Psoas muscle (tissue), 8 donors: ENCODE measurements around the gene MARCHF9. TPM values are rescaled to one million over a fixed set of nuclear protein-coding genes. Genes with fewer than 3 reads are reported as not detected.

ENCODE experiments used
- ATAC-seq, 4 donors: fragments of 200-7000 bp; cut with Tn5 transposase; one replicate each; pipeline ENCODE4 v1.9.1; 2020; ENCODE audit warnings: moderate library complexity in 3 of 4, mild to moderate bottlenecking in 2 of 4
- DNase-seq, 2 donors: peaks; one replicate each; pipeline ENCODE4 v3.0.0-alpha.2; 2020
- H3K27ac ChIP-seq: fragments of 200-600 bp; one replicate; pipeline ENCODE4 v1.8.0; 2022
- H3K27me3 ChIP-seq, 3 donors: fragments of 200-600 bp in 1 of 3; one replicate each; pipeline versions ENCODE4 v1.6.1 to v1.8.0; 2013 to 2022; ENCODE audit warnings: low read length in 2 of 3, mild to moderate bottlenecking in 2 of 3, moderate library complexity in 1 of 3; ENCODE audit not compliant: insufficient read depth in 3 of 3
- H3K36me3 ChIP-seq, 2 donors: fragments of 200-600 bp in 1 of 2; one replicate each; pipeline versions ENCODE4 v1.6.1 to v1.8.0; 2013 to 2022; ENCODE audit warnings: low read depth in 1 of 2, mild to moderate bottlenecking in 1 of 2, moderate library complexity in 1 of 2; ENCODE audit not compliant: insufficient read depth in 1 of 2
- H3K4me1 ChIP-seq: fragments of 200-600 bp; one replicate; pipeline ENCODE4 v1.8.0; 2022
- H3K4me3 ChIP-seq: fragments of 200-600 bp; one replicate; pipeline ENCODE4 v1.8.0; 2022; ENCODE audit warnings: mild to moderate bottlenecking
- H3K9me3 ChIP-seq: fragments of 200-600 bp; one replicate; pipeline ENCODE4 v1.8.0; 2022
- WGBS, 3 donors: extraction: QIAGEN DNeasy Blood & Tissue Kit; methylation state at CpG; one replicate each; pipeline versions ENCODE4 v1.1.6 to v1.1.7; 2013; 5-methylcytosine and 5-hydroxymethylcytosine counted together
- intact Hi-C, 2 donors: fragments of 100-400 bp; cut with DNase I; formaldehyde crosslinking; loops; one replicate each; pipeline versions ENCODE4 v1.11.0 to v1.14.2; 2022
- polyA plus RNA-seq, 3 donors: library from polyadenylated mRNA; stranded (reverse); fragments of 200-250 nt; gene quantifications; one replicate each; pipeline ENCODE4 v1.2.3, GENCODE V29; 2013
- total RNA-seq, 4 donors: library from RNA; stranded (reverse); fragmentation: NEBNext Ultra II Directional in 2 of 4; extraction: Animal tissue kit (Norgen Biotek cat#: 25700) in 2 of 4; gene quantifications; one replicate each; pipeline versions ENCODE4 v1.2.1 to v1.2.4, GENCODE V29; 2021 to 2023
- TF ChIP-seq, protein P1 (sequence below): fragments of 200-600 bp; IDR thresholded peaks from one replicate; pipeline ENCODE4 v1.8.0; 2022; ENCODE audit warnings: antibody characterized with exemption
- donor health status: healthy with polysubstance abuse.
- donor health status: DM: no; HTN: no; CAD: no; lungs with moderate emphysema.
- donor health status: Bipolar disorder and iron deficiency.
- donor health status: healthy.
- donor health status: DM: yes; HTN: yes; CAD: no.
- donor health status: DM: no; HTN: no; CAD: no.
- donor health status: DM: no; HTN: no; CAD: no.
- donor health status: DM: yes; HTN: yes; CAD: no.

Gene MARCHF9
- total and polyA plus RNA-seq, 7 donors = 5.7 to 9.4 (median 8.3) TPM

DNA sequence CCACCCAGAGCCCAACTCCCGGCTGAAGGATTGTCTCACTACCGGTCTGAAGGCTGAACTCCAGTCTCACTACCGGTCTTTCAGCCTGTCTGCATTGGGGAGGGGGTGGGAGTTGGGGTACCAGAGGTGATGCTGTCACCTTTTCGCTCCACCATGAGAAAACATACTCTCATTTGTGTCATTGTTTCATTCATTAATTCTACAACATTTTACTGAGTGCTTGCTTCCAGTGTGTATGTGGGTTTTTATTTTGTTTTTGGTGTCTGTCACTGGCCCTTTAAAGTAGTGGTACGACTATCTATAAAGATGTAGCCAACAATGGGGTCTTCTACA is 2.3 kb upstream of the MARCHF9 start:
- peaks cover 0 to 4% (median 0%) of the 10 kb centered on the region in 3 donors for H3K27me3 ChIP-seq
- 2 to 4% (median 2%) methylated on average over 5 of the region's 5 CpGs for WGBS, 3 donors
- peaks cover 13 to 38% of the 10 kb centered on the region in 2 donors for H3K36me3 ChIP-seq
- H3K4me3 ChIP-seq = peak overlapping the region; percentile 93
- DNase-seq (no peak), ATAC-seq (no peak)
- no peaks in the 10 kb centered on the region for H3K9me3 ChIP-seq
- TF ChIP-seq, protein P1, sequence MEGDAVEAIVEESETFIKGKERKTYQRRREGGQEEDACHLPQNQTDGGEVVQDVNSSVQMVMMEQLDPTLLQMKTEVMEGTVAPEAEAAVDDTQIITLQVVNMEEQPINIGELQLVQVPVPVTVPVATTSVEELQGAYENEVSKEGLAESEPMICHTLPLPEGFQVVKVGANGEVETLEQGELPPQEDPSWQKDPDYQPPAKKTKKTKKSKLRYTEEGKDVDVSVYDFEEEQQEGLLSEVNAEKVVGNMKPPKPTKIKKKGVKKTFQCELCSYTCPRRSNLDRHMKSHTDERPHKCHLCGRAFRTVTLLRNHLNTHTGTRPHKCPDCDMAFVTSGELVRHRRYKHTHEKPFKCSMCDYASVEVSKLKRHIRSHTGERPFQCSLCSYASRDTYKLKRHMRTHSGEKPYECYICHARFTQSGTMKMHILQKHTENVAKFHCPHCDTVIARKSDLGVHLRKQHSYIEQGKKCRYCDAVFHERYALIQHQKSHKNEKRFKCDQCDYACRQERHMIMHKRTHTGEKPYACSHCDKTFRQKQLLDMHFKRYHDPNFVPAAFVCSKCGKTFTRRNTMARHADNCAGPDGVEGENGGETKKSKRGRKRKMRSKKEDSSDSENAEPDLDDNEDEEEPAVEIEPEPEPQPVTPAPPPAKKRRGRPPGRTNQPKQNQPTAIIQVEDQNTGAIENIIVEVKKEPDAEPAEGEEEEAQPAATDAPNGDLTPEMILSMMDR = no peak
- intact Hi-C loops = no loop called here
- peaks cover 26% of the 10 kb centered on the region for H3K4me1 ChIP-seq
- H3K27ac ChIP-seq = no peak overlapping the region

GRCh38 chr12:57753756-57754337 is 1.1 kb upstream of the MARCHF9 start:
- TF ChIP-seq, protein P1 = no peak
- intact Hi-C loops = no loop called here
- ATAC-seq (no peak), DNase-seq (no peak)
- Histone ChIP-seq H3K27me3 (peaks cover 0 to 4% (median 0%) of the 10 kb centered on the region in 3 donors), H3K27ac (peak overlapping the region; percentile 9), H3K9me3 (no peaks in the 10 kb centered on the region), H3K36me3 (peaks cover 9 to 38% of the 10 kb centered on the region in 2 donors), H3K4me3 (peak overlapping the region; percentile 72), H3K4me1 (peaks cover 26% of the 10 kb centered on the region)
- 14 to 32% (median 22%) methylated on average over 1 of the region's 1 CpG for WGBS, 3 donors

GRCh38 chr12:57755194-57755453 is 221 bp downstream of the MARCHF9 start:
- TF ChIP-seq, protein P1 = no peak
- Histone ChIP-seq H3K9me3 (no peaks in the 10 kb centered on the region), H3K36me3 (peaks cover 5 to 29% of the 10 kb centered on the region in 2 donors), H3K27me3 (peaks cover 0 to 4% (median 0%) of the 10 kb centered on the region in 3 donors), H3K4me3 (peak overlapping the region; percentile 72), H3K27ac (no peak overlapping the region), H3K4me1 (peaks cover 24% of the 10 kb centered on the region)
- intact Hi-C loops = no loop called here
- DNase-seq = no peak
- 0 to 1% (median 0%) methylated on average over 4 to 34 of the region's 34 CpGs for WGBS, 3 donors
- ATAC-seq = no peak

- ATAC-seq = no peak
- Histone ChIP-seq H3K4me3 (peak overlapping the region; percentile 72), H3K4me1 (peaks cover 18% of the 10 kb centered on the region), H3K36me3 (peaks cover 3 to 23% of the 10 kb centered on the region in 2 donors), H3K27ac (no peak overlapping the region), H3K27me3 (peaks cover 0 to 4% (median 0%) of the 10 kb centered on the region in 3 donors), H3K9me3 (no peaks in the 10 kb centered on the region)
- WGBS, 3 donors = 3 to 5% (median 5%) methylated on average over 45 to 76 of the region's 76 CpGs
- TF ChIP-seq, protein P1 = no peak
- intact Hi-C loops = no loop called here
- peak in 1 of 2 donors; percentile 62 for DNase-seq
Measured at GRCh38 chr12:57755454-57756372, 810 bp downstream of the MARCHF9 start.
